COLO668 (cell line): Measurements from ENCODE around the gene TMEFF1.
A peak's percentile ranks its signal among the peaks of the same experiment; 100 is the strongest.

Experiments
- DNase-seq: peaks from one replicate; lab custom pipeline; 2025; ENCODE audit not compliant: unreplicated experiment; lab: John Stamatoyannopoulos, UW

Gene TMEFF1

DNA sequence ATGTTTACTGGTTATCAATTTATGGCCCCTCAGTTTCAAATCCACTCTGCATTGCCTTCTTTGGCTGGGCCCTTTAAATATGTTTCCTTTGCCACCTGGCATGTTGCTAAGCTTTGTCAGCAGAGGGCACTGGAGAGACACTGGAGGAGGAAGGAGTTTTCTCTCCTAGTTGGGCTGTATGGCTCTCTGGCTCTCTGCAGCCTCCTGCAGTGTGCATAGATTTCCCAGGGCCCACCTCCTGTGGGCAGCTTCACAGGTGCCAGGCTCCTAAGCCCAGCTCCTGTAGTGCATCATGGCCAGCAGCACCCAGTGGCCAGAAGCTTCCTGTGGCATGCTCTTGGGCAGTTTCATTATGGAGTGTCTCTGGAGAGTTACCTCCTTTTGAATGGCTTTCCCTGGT, 128.3 kb downstream of the TMEFF1 start:
- DNase-seq = peak; percentile 44

DNA sequence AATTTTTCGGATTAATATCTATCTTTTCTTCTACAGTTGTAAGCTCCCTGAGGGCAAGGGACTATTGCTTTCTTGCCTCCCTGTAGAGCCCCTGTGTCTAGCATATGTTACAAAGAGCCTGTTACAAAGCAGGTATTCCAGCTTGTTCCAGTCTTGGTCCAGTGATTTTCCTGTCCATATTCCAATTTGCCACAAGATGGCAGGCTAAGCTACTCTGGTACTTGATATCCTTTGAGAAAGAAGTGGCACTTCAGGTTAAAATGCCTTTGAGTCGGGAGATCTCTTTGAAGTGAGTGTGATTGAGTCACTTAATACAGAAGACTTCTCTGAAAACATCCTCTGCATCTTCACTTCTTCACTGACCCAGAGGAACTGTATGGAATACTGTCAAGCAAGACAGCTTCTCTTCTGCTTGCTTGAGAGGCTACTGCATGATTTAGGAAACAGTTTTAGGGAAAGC, 129.4 kb downstream of the TMEFF1 start:
- DNase-seq = peak; percentile 21

DNA sequence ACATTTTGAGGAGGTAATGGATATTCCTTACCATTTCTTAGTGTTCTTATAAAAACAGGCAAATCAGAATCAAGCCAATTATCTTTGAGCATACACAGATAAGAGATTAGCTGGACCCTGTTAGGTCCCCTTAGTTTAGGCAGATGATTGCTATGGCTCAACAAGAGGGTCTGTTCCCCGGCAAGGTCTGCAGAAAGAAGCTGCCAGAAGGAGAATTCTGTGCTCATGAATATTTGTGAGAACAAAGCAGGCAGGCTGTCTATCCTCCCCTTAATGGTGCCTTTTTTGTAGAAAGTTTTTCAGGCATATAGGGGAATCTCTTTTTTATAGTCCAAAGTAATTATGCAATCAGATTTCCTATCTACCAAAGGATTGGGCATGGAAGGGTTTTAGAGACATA, 132.5 kb downstream of the TMEFF1 start:
- no peak for DNase-seq

DNA sequence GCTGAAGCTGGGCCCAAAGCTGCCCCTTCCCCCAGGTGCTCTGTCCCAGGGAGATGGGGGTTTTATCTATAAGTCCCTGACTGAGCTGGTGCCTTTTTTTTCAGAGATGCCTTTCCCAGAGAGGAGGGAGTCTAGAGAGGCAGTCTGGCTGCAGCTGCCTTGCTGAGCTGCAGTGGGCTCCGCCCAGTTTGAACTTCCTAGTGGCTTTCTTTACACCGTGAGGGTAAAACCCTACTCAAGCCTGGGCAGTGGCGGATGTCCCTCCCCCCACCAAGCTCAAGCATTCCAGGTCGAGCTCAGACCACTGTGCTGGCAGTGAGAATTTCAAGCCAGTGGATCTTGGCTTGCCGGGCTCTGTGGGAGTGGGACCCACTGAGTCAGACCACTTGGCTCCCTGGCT, 146.2 kb downstream of the TMEFF1 start:
- no peak for DNase-seq

DNA sequence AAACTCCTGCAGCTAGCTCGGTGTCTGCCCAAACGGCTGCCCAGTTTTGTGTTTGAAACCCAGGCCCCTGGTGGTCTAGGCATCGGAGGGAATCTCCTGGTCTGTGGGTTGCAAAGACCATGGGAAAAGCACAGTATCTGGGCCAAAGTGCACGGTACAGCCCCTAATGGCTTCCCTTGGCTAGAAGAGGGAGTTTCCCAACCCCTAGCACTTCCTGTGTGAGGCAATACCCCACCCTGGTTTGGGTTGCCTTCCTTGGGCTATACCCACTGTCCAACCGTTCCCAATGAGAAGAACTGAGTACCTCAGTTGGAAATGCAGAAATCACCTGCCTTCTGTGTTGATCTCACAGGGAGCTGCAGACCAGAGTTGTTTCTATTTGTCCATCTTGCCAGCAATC, 146.7 kb downstream of the TMEFF1 start:
- DNase-seq = no peak

DNA sequence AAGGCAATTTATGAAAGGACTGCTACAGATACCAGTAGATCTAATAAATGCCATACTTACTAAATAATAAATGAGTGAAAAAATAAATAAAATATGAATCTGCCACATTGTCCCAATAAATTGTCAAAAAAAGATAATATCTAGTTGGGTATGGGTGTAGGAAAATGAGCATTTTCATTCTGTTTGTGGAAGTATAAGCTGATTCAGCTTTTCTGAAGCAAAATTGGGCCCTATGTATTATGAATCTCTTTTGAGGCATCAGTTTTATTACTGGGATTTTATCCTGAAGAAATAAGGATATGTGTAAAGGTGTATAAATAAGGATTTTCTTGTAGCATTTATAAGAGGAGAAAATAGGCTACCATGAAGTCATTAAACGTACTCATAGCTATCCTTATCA, 151.0 kb downstream of the TMEFF1 start:
- DNase-seq = no peak

DNA sequence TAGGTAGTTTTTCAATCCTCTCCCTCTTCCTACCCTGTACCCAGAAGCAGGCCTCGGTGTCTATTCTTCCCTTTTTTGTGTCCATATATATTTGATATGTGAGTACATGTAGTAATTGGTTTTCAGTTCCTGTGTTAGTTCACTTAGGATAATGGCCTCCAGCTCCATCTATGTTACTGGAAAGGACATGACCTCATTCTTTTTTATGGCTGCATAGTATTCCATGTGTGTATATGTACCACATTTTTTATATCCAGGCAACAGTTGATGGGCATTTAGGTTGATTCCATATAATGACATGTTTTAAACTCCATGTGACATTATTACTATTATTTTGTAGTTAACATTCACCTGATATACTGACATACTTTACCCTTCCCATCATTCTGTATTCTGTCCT, 154.0 kb downstream of the TMEFF1 start:
- no peak for DNase-seq
